ENCODE results near the gene CCDC146.
A peak's percentile ranks its signal among the peaks of the same experiment; 100 is the strongest.
"Not testable (repeated sequence)": the region's sequence is repeated elsewhere in the genome, so short reads cannot be mapped to it uniquely, and the experiment has no call there.

CCDC146 gene

DNA sequence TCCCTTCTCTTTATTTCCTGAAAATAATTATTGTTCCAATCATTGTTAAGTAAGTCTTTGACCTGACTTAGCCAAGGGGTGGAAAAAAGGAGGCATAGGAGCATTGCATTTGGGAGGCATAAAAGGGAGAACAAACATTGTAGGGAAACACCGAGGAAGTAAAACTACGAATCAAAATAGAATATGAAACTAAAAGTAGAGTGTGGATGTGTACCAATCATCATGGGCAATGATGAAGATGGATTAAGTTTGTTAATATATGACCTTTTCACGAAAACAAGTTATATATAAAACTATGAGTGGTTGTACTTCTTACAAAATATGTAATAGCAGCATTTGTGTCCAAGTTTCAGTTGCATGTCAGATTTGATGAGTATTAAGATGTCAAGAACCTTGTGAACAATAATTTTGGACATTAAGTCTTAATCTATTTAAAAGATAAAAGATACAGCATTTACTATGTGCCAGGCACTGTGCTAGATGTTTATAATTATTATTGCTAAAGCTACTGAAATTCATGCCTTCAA, 52.9 kb downstream of the CCDC146 start:
- H3K27ac Mint-ChIP-seq; H3K4me3 Mint-ChIP-seq; H3K4me1 Mint-ChIP-seq (ENCODE audit: low read depth); H3K9me3 Mint-ChIP-seq; H3K27me3 Mint-ChIP-seq (ENCODE audit: low read depth); H3K36me3 Mint-ChIP-seq (ENCODE audit: low read depth): not testable (repeated sequence)

DNA sequence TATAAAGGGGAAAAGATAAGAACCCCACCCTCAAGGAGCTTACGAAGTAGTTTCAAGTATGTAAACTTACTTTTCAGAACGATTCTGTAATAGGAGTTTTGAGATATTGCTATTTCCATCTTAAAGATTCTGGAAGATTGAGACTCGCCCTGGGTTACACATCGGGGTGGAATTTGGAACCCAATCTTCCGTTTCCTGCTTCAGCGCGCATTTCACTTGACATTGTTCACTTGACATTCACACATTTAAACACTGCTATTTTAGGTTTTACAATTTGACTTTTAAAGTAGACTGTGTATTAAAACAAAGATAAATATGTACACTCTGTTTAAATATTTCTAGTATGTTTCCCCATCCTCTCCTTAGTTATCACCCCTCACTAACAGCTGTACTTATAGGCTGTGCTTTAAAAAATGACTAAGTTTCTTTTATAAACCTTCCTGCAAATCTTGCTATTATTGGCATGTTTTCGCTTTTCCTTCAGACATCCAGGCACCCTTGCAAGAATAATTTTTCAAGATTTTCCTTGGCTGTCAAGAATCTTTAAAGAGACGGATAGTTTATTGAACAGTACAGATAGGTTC, 55.0 kb downstream of the CCDC146 start:
- not testable (repeated sequence) for H3K36me3 Mint-ChIP-seq (ENCODE audit: low read depth); H3K9me3 Mint-ChIP-seq; H3K27ac Mint-ChIP-seq; H3K27me3 Mint-ChIP-seq (ENCODE audit: low read depth); H3K4me1 Mint-ChIP-seq (ENCODE audit: low read depth); H3K4me3 Mint-ChIP-seq

DNA sequence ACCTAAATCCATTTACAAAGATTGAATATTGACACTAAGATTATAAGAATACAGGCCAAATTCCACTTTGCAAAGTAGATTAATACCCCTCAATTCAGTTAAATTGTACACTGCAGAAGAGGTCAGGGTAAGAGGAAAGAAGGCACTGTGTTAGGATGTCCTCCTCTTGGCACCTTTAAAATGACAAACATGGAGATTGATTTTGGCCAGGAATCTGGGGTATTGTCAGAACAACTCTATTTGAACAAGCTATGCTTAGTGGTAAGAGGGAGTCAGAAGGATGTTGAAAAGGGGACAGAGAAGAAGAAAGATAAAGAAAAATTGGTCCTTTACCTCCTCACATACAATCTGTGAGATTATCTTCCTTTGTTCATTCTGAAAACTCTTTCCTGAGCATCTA, 55.6 kb downstream of the CCDC146 start:
- H3K4me3 Mint-ChIP-seq; H3K4me1 Mint-ChIP-seq (ENCODE audit: low read depth); H3K36me3 Mint-ChIP-seq (ENCODE audit: low read depth); H3K9me3 Mint-ChIP-seq; H3K27me3 Mint-ChIP-seq (ENCODE audit: low read depth); H3K27ac Mint-ChIP-seq: not testable (repeated sequence)

DNA sequence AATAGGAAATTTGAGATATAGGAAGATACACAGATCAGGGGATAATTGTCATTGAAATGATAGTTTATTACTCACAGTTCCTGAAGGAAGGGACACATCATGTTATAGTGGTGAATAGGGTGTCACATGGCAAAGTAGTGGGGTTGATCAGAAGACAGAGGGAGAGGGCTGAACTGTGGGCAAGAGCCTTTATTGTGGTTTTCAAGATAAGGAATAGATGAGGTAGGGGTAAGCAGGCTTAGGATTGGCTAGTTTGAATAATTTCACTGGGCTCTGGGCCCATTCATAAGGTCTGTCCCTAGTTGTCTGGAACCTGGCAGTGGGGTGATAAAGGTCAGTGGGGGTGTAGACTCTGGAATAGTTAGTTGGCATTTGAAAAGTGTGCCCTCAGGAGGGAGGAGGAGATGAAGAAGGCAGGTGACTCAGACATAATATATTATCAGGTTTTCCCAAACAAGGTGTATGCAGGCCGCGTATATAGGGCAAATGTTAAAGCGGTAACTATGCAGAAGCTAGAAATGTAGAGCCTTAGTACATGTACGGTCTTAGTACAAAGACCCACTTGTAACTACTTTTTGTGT, 58.7 kb downstream of the CCDC146 start:
- peaks cover 1% of the 10 kb centered on the region for H3K9me3 Mint-ChIP-seq
- H3K27ac Mint-ChIP-seq, result no peak overlapping the region
- H3K4me3 Mint-ChIP-seq, result no peak overlapping the region
- peaks cover 4% of the 10 kb centered on the region for H3K36me3 Mint-ChIP-seq (ENCODE audit: low read depth)
- no peaks in the 10 kb centered on the region for H3K27me3 Mint-ChIP-seq (ENCODE audit: low read depth)
- H3K4me1 Mint-ChIP-seq (ENCODE audit: low read depth), result no peaks in the 10 kb centered on the region

DNA sequence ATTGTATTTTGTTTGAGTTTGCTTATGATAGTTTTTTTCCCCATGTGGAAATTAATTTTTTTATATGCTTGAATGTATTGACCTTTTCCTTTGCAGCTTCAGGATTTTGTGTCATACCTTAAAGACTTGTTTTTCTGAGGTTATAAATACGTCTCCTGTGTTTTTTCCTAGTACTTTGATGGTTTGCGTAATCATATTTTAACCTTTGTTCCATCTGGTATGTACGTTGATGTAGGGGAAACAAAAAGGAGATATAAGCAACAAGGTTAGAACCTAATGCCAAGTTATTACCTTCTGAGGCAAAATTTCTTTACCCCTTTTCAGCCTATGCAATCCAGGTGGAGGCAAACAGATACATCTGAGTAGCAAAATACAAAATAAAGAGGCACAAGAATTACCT, 59.3 kb downstream of the CCDC146 start:
- Mint-ChIP-seq H3K4me1 (ENCODE audit: low read depth) (no peaks in the 10 kb centered on the region), H3K9me3 (peaks cover 7% of the 10 kb centered on the region), H3K27ac (no peak overlapping the region), H3K4me3 (no peak overlapping the region), H3K27me3 (ENCODE audit: low read depth) (no peaks in the 10 kb centered on the region), H3K36me3 (ENCODE audit: low read depth) (peaks cover 4% of the 10 kb centered on the region)

DNA sequence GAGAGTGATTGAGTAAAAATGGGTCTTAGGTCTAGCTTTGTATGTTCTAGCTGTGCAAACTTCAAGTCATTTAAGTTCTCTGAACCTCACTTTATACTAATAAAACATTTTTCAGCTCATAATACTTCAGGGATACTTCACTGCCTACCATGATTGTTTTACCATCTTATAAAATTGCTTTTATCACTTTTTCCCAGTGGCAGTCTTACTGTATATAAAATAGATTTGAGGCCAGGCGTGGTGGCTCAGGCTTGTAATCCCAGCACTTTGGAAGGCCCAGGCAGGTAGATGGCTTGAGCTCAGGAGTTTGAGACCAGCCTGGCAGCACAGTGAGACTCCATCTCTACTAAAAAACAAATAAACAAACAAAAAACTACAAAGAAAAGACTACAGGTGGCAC, 59.8 kb downstream of the CCDC146 start:
- H3K36me3 Mint-ChIP-seq (ENCODE audit: low read depth), result peaks cover 4% of the 10 kb centered on the region

DNA sequence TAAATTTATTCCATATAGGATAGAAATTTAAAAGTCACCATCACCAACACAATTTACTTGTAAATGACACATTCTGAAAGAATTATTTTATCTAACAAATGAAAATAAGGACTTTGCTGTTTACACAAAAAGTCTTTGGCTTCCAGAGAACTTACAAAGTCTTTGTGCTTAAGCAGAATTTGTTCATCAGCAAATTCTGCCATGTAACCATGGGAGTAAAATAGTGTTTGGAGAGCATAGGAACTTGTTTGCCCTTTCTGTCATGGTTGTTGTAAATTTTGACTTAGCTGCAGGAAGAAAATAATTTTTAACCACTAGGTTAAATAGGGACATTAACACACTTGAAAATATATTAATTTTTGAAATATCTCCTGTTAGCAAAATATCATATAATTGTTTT, 62.0 kb downstream of the CCDC146 start:
- Mint-ChIP-seq H3K27ac (no peak overlapping the region), H3K27me3 (ENCODE audit: low read depth) (no peaks in the 10 kb centered on the region), H3K4me3 (no peak overlapping the region), H3K9me3 (peaks cover 7% of the 10 kb centered on the region), H3K4me1 (ENCODE audit: low read depth) (peaks cover 3% of the 10 kb centered on the region), H3K36me3 (ENCODE audit: low read depth) (peaks cover 7% of the 10 kb centered on the region)

More for the DNA sequence above, 59.8 kb downstream of the CCDC146 start:
- Mint-ChIP-seq H3K27me3 (ENCODE audit: low read depth) (no peaks in the 10 kb centered on the region), H3K9me3 (peaks cover 7% of the 10 kb centered on the region), H3K4me1 (ENCODE audit: low read depth) (peaks cover under 1% of the 10 kb centered on the region), H3K4me3 (no peak overlapping the region), H3K27ac (no peak overlapping the region)

DNA sequence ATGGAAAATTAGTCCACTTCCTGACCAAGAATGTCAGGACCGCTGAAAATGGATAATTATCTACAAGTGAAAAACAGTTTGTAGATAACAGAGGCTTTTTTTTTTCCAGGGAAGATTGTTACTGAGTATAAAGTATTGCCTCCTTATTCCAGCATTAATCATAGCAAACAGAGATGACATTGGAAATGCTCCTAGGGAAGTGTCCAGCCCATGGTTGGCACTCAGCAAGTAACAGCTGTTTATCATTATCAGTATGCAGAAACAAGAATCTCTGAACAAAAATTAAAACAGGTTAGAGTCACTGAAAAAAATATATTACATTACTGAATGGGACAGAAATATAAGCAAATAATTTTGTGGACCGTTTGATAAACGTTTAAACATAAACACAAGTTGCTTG, 62.6 kb downstream of the CCDC146 start:
- no peaks in the 10 kb centered on the region for H3K27me3 Mint-ChIP-seq (ENCODE audit: low read depth)
- no peak overlapping the region for H3K27ac Mint-ChIP-seq
- H3K4me3 Mint-ChIP-seq, result no peak overlapping the region
- peaks cover 3% of the 10 kb centered on the region for H3K4me1 Mint-ChIP-seq (ENCODE audit: low read depth)
- H3K9me3 Mint-ChIP-seq, result peaks cover 7% of the 10 kb centered on the region
- peaks cover 8% of the 10 kb centered on the region for H3K36me3 Mint-ChIP-seq (ENCODE audit: low read depth)

DNA sequence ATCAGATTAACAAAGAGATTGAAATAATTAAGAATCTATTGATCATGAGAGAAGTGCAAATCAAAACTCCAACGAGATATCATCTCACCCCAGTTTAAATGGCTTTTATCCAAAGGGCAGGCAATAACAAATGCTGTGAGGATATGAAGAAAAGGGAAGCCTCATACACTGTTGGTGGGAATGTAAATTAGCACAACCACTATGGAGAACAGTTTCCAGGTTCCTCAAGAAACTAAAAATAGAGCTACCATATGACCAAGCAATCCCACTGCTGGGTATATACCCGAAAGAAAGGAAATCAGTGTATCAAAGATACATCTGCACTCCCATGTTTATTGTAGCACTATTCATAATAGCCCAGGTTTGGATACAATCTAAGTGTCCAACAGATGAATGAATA, 63.5 kb downstream of the CCDC146 start:
- no peak overlapping the region for H3K27ac Mint-ChIP-seq
- H3K27me3 Mint-ChIP-seq (ENCODE audit: low read depth), result no peaks in the 10 kb centered on the region
- H3K4me3 Mint-ChIP-seq, result no peak overlapping the region
- H3K9me3 Mint-ChIP-seq, result peaks cover 7% of the 10 kb centered on the region
- H3K36me3 Mint-ChIP-seq (ENCODE audit: low read depth), result peaks cover 8% of the 10 kb centered on the region
- H3K4me1 Mint-ChIP-seq (ENCODE audit: low read depth), result peaks cover 3% of the 10 kb centered on the region

DNA sequence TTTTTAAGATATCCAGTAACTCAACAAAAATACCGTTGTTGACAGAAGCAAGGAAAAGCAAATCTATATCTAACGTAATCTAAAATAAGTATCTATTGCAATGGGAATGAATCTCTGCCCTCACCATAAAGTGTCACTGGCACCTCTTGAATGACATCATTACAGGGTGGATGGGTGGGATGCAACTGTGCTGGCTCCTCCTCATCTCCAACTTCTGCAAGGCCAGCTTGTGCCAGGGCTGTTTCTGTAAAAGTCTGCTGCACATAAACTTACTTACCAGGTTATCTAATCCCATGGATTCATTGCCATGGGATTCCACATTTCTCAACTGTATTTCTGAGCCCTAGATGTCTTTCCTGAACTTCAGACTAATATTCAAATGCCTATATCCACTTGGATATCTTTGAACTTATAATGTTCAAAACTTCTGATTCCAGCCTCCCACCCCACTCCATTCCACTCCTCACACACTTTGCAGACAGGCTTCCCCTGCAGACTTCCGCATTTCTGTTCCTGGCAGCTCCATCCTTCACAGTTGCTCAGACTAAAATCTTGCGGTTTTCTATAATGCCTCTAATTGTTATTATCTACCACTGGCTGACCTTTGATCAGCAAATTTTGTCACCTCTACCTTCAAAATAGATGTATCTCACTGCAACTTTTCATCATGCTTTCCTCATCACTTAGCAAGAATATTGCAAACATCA, 66.5 kb downstream of the CCDC146 start:
- Mint-ChIP-seq H3K27me3 (ENCODE audit: low read depth) (no peaks in the 10 kb centered on the region), H3K36me3 (ENCODE audit: low read depth) (peaks cover 6% of the 10 kb centered on the region), H3K4me3 (no peak overlapping the region), H3K27ac (no peak overlapping the region), H3K4me1 (ENCODE audit: low read depth) (peaks cover 13% of the 10 kb centered on the region), H3K9me3 (peaks cover 7% of the 10 kb centered on the region)

DNA sequence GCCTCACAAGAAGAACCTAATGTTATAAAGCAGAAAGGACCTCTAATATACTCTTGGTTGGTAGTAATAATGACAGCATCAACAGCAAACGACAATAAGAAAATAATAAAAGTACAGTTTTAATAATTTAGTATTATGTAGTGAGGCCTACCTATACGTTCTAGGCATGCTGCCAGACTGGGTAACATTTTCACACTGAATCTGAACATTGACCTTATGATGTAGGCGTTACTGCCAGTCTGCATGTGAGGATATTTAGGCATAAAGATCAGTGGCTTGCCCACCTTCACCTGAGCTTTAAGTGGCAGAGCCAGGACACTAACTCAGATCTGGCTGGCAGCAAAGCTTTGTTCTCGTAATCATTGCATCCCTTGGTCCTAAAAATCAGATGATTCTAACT, 74.7 kb downstream of the CCDC146 start:
- H3K4me1 Mint-ChIP-seq (ENCODE audit: low read depth), result peaks cover 50% of the 10 kb centered on the region
- no peak overlapping the region for H3K27ac Mint-ChIP-seq
- peaks cover 15% of the 10 kb centered on the region for H3K36me3 Mint-ChIP-seq (ENCODE audit: low read depth)
- no peaks in the 10 kb centered on the region for H3K27me3 Mint-ChIP-seq (ENCODE audit: low read depth)
- no peaks in the 10 kb centered on the region for H3K9me3 Mint-ChIP-seq
- H3K4me3 Mint-ChIP-seq, result no peak overlapping the region

DNA sequence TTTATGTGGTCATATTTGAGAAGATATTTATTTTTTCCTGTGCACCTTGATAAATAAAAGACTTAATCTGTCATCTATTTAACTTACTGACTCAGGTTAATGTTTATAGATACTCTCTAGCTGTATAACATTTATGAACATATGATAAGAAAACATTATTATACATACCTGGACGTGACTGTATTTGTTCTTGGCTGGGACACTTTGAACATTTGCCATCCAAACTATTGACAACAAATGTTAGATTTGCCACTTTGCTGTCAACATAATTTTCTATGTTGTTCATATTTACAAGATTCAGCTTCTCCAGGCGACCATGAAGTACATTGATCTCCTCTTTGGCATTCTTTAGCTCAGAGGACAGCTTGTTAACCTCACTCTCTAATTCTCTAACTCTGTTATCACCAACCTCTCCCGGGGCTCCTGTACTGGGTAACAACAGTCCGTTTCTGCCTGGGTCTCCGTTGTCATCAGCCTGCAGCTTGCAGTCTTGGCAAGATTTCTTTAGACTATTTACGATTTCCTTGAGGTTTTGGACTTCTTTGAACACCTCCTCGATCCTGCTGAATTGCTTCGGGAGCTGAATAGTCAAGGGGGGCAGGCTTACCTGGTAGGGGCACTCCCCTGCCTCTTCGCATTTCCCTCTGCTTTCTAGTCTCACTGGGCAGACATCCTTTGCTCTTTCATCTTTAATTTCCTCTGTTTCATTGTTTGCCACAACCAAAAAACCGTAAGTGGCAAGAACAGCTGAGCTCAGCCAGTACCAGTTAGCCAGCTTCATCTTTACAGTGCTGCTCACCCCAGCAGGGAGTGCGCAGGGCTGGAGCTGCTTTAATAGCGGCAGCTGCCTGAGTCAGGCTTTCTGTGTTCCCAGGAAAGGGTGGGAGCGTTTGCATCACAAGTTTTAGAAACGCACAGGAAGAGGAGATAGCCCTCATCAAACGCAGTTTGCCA, 76.9 kb downstream of the CCDC146 start, which contains the start of gene FGL2:
TSS of gene FGL2 (minus strand) at position 807 of the 954 bp plus-strand sequence. CDS start at position 781, 26 bp downstream.
- Mint-ChIP-seq H3K9me3 (no peaks in the 10 kb centered on the region), H3K4me3 (peak within 1 kb of the TSS; percentile 84), H3K4me1 (ENCODE audit: low read depth) (peaks cover 49% of the 10 kb centered on the region), H3K36me3 (ENCODE audit: low read depth) (peaks cover 16% of the 10 kb centered on the region), H3K27me3 (ENCODE audit: low read depth) (no peaks in the 10 kb centered on the region), H3K27ac (peak within 1 kb of the TSS; percentile 78)

DNA sequence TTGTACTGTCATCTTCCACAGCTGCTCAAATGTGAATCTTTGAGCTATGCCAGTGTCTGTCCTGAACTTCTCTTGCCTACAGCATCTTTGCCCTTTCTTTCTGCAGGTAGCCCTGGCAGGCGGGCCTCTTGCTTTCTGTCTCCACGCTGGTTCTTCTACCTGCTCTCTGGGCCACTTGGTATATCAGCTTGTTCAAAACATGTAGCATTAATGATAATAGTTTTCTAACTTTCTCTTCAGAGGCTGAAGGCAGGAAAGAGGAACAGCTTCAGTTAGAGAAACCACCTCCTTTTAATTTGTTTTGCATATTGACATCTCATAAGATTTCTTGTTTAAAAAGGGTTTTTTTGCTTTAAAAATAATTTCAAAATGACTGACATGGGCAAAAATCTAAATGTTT, 78.1 kb downstream of the CCDC146 start:
- H3K36me3 Mint-ChIP-seq (ENCODE audit: low read depth), result peaks cover 16% of the 10 kb centered on the region
- peaks cover 47% of the 10 kb centered on the region for H3K4me1 Mint-ChIP-seq (ENCODE audit: low read depth)
- H3K9me3 Mint-ChIP-seq, result no peaks in the 10 kb centered on the region
- no peaks in the 10 kb centered on the region for H3K27me3 Mint-ChIP-seq (ENCODE audit: low read depth)
- peak overlapping the region; percentile 78 for H3K27ac Mint-ChIP-seq
- H3K4me3 Mint-ChIP-seq, result peak overlapping the region; percentile 72

DNA sequence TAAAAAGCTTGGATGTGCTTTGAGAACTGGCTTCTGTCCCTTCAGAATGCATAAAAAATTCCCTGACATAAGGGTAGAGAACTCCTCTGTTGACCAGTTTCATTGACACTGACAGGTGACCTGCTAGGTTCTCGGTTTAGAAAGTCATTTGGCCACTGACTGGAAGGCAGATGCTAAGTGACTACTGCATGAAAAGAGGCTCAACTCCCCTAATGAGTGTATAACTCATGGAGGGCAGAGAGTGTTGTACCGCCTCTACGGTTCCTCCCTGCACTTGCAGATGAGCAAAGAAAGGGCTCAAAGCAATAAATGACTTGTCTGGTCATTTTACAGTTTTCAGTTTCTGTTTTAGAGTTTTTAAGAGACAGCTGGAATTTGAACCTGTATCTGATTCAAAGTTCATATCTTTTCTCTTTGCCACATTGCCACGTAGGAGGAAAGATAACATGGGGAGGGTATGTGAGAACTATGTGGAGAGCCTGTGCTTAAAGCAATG, 80.1 kb downstream of the CCDC146 start:
- H3K27ac Mint-ChIP-seq, result no peak overlapping the region
- H3K4me1 Mint-ChIP-seq (ENCODE audit: low read depth), result peaks cover 42% of the 10 kb centered on the region

More for the DNA sequence above, 80.1 kb downstream of the CCDC146 start:
- H3K36me3 Mint-ChIP-seq (ENCODE audit: low read depth), result peaks cover 10% of the 10 kb centered on the region
- no peak overlapping the region for H3K4me3 Mint-ChIP-seq
- H3K9me3 Mint-ChIP-seq, result no peaks in the 10 kb centered on the region
- H3K27me3 Mint-ChIP-seq (ENCODE audit: low read depth), result no peaks in the 10 kb centered on the region
